GM12878 (cell line): ENCODE data around the gene NHERF2. TPM values are rescaled to one million over a fixed set of nuclear protein-coding genes. Genes with fewer than 3 reads are reported as not detected.

Source experiments
- ATAC-seq: fragments of 200-7000 bp; cut with Tn5 transposase; 3 replicates; pipeline ENCODE4 v1.9.1; 2020; ENCODE audit warnings: mild to moderate bottlenecking, moderate library complexity
- BruUV-seq: library from RNA; stranded (reverse); fragments of 400-500 nt; replicated peaks from 2 replicates; lab custom pipeline; 2021; lab: Mats Ljungman, UMichigan
- CTCF ChIA-PET: fragments of 300-600 bp; sonication (Branson Sonifier 250); formaldehyde crosslinking; extraction: SDS; loops from one replicate; lab custom pipeline; 2021; ENCODE audit warnings: inconsistent platforms; lab: Yijun Ruan, JAX
- POLR2A ChIA-PET: fragments of 350-600 bp; formaldehyde crosslinking; extraction: SDS; loops from one replicate; lab custom pipeline; 2021; ENCODE audit warnings: inconsistent platforms; lab: Charles Lee
- RAD21 ChIA-PET: fragments of 300-600 bp; sonication (Branson Sonifier 250); formaldehyde crosslinking; loops from one replicate; lab custom pipeline; 2023; ENCODE audit warnings: antibody characterized with exemption; ENCODE audit not compliant: unreplicated experiment; lab: Charles Lee
- SMC1A ChIA-PET: fragments of 300-600 bp; sonication (Branson Sonifier 250); formaldehyde crosslinking; loops from one replicate; lab custom pipeline; 2023; ENCODE audit not compliant: unreplicated experiment, uncharacterized antibody; lab: Charles Lee
- DNase-seq: peaks from one replicate; pipeline ENCODE4 v3.0.0-alpha.2; 2011; ENCODE audit warnings: low read depth, low spot score
- FAIRE-seq: peaks from 3 replicates; lab custom pipeline; 2011; peaks lifted over from hg19 to GRCh38; lab: Jason Lieb, UNC
- H2AFZ ChIP-seq: 2 replicates; pipeline ENCODE4 v1.6.0; 2011; ENCODE audit warnings: low read depth, low read length, control low read depth; ENCODE audit not compliant: control insufficient read depth
- H3K27ac ChIP-seq: 2 replicates; pipeline ENCODE4 v1.5.1; 2011; ENCODE audit warnings: control low read depth; ENCODE audit not compliant: control insufficient read depth, insufficient read depth
- H3K27me3 ChIP-seq, 2 experiments: replicated peaks in 1 of 2; 2 replicates each; pipeline versions ENCODE4 v1.6.0 to v1.6.1; 2011; ENCODE audit warnings: low read length in 1 of 2; ENCODE audit not compliant: control insufficient read depth in 2 of 2, insufficient read depth in 2 of 2
- H3K36me3 ChIP-seq, 2 experiments: 2 replicates each; pipeline ENCODE4 v1.5.1; 2011; ENCODE audit warnings: low read length in 1 of 2; ENCODE audit not compliant: control insufficient read depth in 2 of 2, insufficient read depth in 2 of 2
- H3K4me1 ChIP-seq: 2 replicates; pipeline ENCODE4 v1.6.1; 2011; ENCODE audit warnings: mild to moderate bottlenecking, low read length, moderate library complexity, mixed read lengths; ENCODE audit not compliant: control insufficient read depth, insufficient read depth
- H3K4me2 ChIP-seq: 2 replicates; pipeline ENCODE4 v1.6.0; 2011; ENCODE audit warnings: control low read depth; ENCODE audit not compliant: control insufficient read depth, insufficient read depth
- H3K4me3 ChIP-seq: fragments of 200-600 bp; sonication (generic); 2 replicates; pipeline ENCODE4 v1.5.1; 2016
- H3K79me2 ChIP-seq: 2 replicates; pipeline ENCODE4 v1.6.0; 2011; ENCODE audit warnings: low read length; ENCODE audit not compliant: control insufficient read depth, insufficient read depth
- H3K9ac ChIP-seq: 2 replicates; pipeline ENCODE4 v1.8.0; 2011; ENCODE audit warnings: low read length, control low read depth, mixed read lengths; ENCODE audit not compliant: control insufficient read depth, insufficient read depth
- H3K9me3 ChIP-seq: replicated peaks from 3 replicates; pipeline ENCODE4 v1.5.1; 2011; ENCODE audit warnings: mild to moderate bottlenecking, low read length; ENCODE audit not compliant: control insufficient read depth, insufficient read depth
- H4K20me1 ChIP-seq: 2 replicates; pipeline ENCODE4 v1.6.0; 2011; ENCODE audit not compliant: control insufficient read depth, insufficient read depth
- ATF2 ChIP-seq: IDR thresholded peaks from 2 replicates; pipeline ENCODE4 v1.6.1; 2012; ENCODE audit warnings: low read length, inconsistent platforms
- KAT2A ChIP-seq: conservative IDR thresholded peaks from 2 replicates; pipeline ENCODE4 v1.6.1; 2011; ENCODE audit warnings: low read depth, low read length; ENCODE audit not compliant: control insufficient read depth
- KLF5 ChIP-seq: fragments of 450-650 bp; IDR thresholded peaks from 2 replicates; pipeline ENCODE4 v1.6.1; 2014; ENCODE audit warnings: mild to moderate bottlenecking; ENCODE audit not compliant: partially characterized antibody
- MXI1 ChIP-seq: fragments of 150-350 bp; IDR thresholded peaks from 2 replicates; pipeline ENCODE4 v1.6.1; 2011; ENCODE audit warnings: low read depth, mild to moderate bottlenecking, inconsistent platforms, low read length, improper control_type of control experiment
- NFXL1 ChIP-seq: fragments of 450-650 bp; IDR thresholded peaks from 2 replicates; pipeline ENCODE4 v1.6.1; 2017; ENCODE audit warnings: antibody characterized with exemption, mild to moderate bottlenecking, borderline replicate concordance
- PKNOX1 ChIP-seq: fragments of 450-650 bp; IDR thresholded peaks from 2 replicates; pipeline ENCODE4 v1.6.1; 2016; ENCODE audit warnings: mild to moderate bottlenecking
- POLR2AphosphoS5 ChIP-seq: IDR thresholded peaks from 2 replicates; pipeline ENCODE4 v1.6.1; 2011; ENCODE audit warnings: mild to moderate bottlenecking, low read length, inconsistent platforms
- RAD21 ChIP-seq: IDR thresholded peaks from 2 replicates; pipeline ENCODE4 v1.6.1; 2011; ENCODE audit warnings: mild to moderate bottlenecking, low read depth, low read length, moderate library complexity; ENCODE audit not compliant: insufficient read depth
- RBBP5 ChIP-seq: fragments of 200-600 bp; sonication (generic); conservative IDR thresholded peaks from 2 replicates; pipeline ENCODE4 v1.6.1; 2016
- SMAD1 ChIP-seq: fragments of 450-650 bp; IDR thresholded peaks from 2 replicates; pipeline ENCODE4 v1.6.1; 2018; ENCODE audit warnings: mild to moderate bottlenecking, low read depth; ENCODE audit not compliant: partially characterized antibody
- SMC3 ChIP-seq: IDR thresholded peaks from 2 replicates; pipeline ENCODE4 v1.6.1; 2011; ENCODE audit warnings: low read length, improper control_type of control experiment, borderline replicate concordance
- USF1 ChIP-seq: IDR thresholded peaks from 2 replicates; pipeline ENCODE4 v1.6.1; 2011; ENCODE audit warnings: borderline replicate concordance, low read depth, mild to moderate bottlenecking, moderate library complexity, mixed read lengths, low read length; ENCODE audit not compliant: insufficient read depth; ENCODE audit errors: extremely low read length
- ZBTB33 ChIP-seq: fragments of 450-650 bp; IDR thresholded peaks from 2 replicates; pipeline ENCODE4 v1.6.1; 2017; ENCODE audit warnings: mild to moderate bottlenecking
- WGBS: methylation state at CpG from one replicate; pipeline ENCODE4 v1.1.6; 2016; ENCODE audit warnings: low lambda C conversion rate; ENCODE audit not compliant: insufficient replicate concordance, insufficient coverage; ENCODE audit errors: missing lambda C conversion rate; 5-methylcytosine and 5-hydroxymethylcytosine counted together
- in situ Hi-C: fragments of 300-500 bp; cut with MboI; formaldehyde crosslinking; loops from 9 replicates; pipeline ENCODE4 v1.14.3; 2018; ENCODE audit warnings: mixed read lengths
- intact Hi-C: fragments of 100-400 bp; cut with micrococcal nuclease; formaldehyde crosslinking; loops from one replicate; pipeline ENCODE4 v1.14.2; 2022; ENCODE audit not compliant: unreplicated experiment
- polyA plus RNA-seq, 11 experiments: library from polyadenylated mRNA; depleted of rRNA in 4 of 11; unstranded in 6 of 11; stranded (reverse) in 5 of 11; fragments of >200 nt; fragmentation: Nextera tagmentation in 4 of 11; fragmentation: Illumina TruSeq in 1 of 11; extraction: Ambion mirVana in 4 of 11; extraction: Trizol in 1 of 11; gene quantifications; 1 replicate in 1 of 11; 2 replicates in 10 of 11; pipeline versions ENCODE4 v1.2.1 to v1.2.3, GENCODE V29; 2011 to 2016; ENCODE audit warnings: inconsistent platforms in 2 of 11, missing spikeins in 2 of 11, low read depth in 1 of 11
- total RNA-seq, 4 experiments: library from RNA; depleted of rRNA in 3 of 4; stranded (reverse); fragments of >200 nt in 3 of 4; fragmentation: Illumina TruSeq in 1 of 4; extraction: Trizol in 1 of 4; gene quantifications; 2 replicates each; pipeline versions ENCODE4 v1.2.1 to v1.2.3, GENCODE V29; 2013 to 2021

NHERF2 gene
- total and polyA plus RNA-seq, 10 of the 15 experiments (the other 5 are each of a cell fraction or from before 2014, with no cell fraction given), result 0.05 to 0.31 (median 0.08) TPM; not detected in 4

GRCh38 chr16:2034696-2035430 is 8.2 kb downstream of the NHERF2 start:
- TF ChIP-seq ZBTB33, result no peak
- no peak for TF ChIP-seq SMC3
- TF ChIP-seq USF1, result no peak
- no peak for TF ChIP-seq POLR2AphosphoS5
- no peak for TF ChIP-seq RAD21
- TF ChIP-seq RBBP5, result no peak
- TF ChIP-seq NFXL1, result no peak
- TF ChIP-seq SMAD1, result no peak
- no peak for TF ChIP-seq KAT2A
- TF ChIP-seq ATF2, result no peak
- no peak for TF ChIP-seq KLF5
- TF ChIP-seq MXI1, result no peak
- no peak for TF ChIP-seq PKNOX1
- Histone ChIP-seq H3K36me3 (no peaks in the 10 kb centered on the region), H2AFZ (no peak overlapping the region), H3K9me3 (no peaks in the 10 kb centered on the region), H3K4me2 (no peak overlapping the region), H3K4me3 (no peak overlapping the region), H3K9ac (no peak overlapping the region), H3K79me2 (no peaks in the 10 kb centered on the region), H4K20me1 (no peaks in the 10 kb centered on the region), H3K27me3 (0 out of 4 replicates have a peak, but pooled peaks cover 0 to 2% of the 10 kb centered on the region in 2 experiments), H3K27ac (no peak overlapping the region), H3K4me1 (no peaks in the 10 kb centered on the region)
- SMC1A ChIA-PET, result no interaction called here
- RAD21 ChIA-PET, result no interaction called here
- no TSS peak for BruUV-seq
- 35% methylated on average over 15 of the region's 17 CpGs for WGBS
- in situ Hi-C loops (no loop called here), intact Hi-C loops (no loop called here)
- POLR2A ChIA-PET, result no interaction called here
- no peak for DNase-seq
- ATAC-seq, result no peak
- FAIRE-seq, result no peak
- CTCF ChIA-PET, result no interaction called here
